Keratinocyte (primary cell): Measurements from ENCODE around the gene CELF5. TPM values are rescaled to one million over a fixed set of nuclear protein-coding genes. Genes with fewer than 3 reads are reported as not detected.
"Not testable (repeated sequence)": the region's sequence is repeated elsewhere in the genome, so short reads cannot be mapped to it uniquely, and the experiment has no call there.

Experiments used
- DNase-seq: peaks from one replicate; pipeline ENCODE4 v3.0.0-alpha.2; 2011; ENCODE audit warnings: low read depth, missing footprints, low spot score
- FAIRE-seq: peaks from 2 replicates; lab custom pipeline; 2011; peaks lifted over from hg19 to GRCh38; lab: Jason Lieb, UNC
- H2AFZ ChIP-seq: 2 replicates; pipeline ENCODE4 v1.6.0; 2012; ENCODE audit warnings: low read length, control low read depth, inconsistent platforms; ENCODE audit not compliant: control insufficient read depth
- H3K27ac ChIP-seq: 2 replicates; pipeline ENCODE4 v1.5.1; 2011; ENCODE audit warnings: low read length; ENCODE audit not compliant: control insufficient read depth, insufficient read depth
- H3K27me3 ChIP-seq: 3 replicates; pipeline ENCODE4 v1.6.0; 2011; ENCODE audit warnings: low read length; ENCODE audit not compliant: control insufficient read depth, insufficient read depth; ENCODE audit errors: extremely low read depth
- H3K36me3 ChIP-seq, 2 experiments: 2 replicates in 1 of 2; 3 replicates in 1 of 2; pipeline ENCODE4 v1.5.1; 2011; ENCODE audit warnings: low read length in 2 of 2, mild to moderate bottlenecking in 1 of 2; ENCODE audit not compliant: control insufficient read depth in 2 of 2, insufficient read depth in 2 of 2; ENCODE audit errors: extremely low read depth in 1 of 2
- H3K4me1 ChIP-seq: 3 replicates; pipeline ENCODE4 v1.5.1; 2011; ENCODE audit warnings: low read length; ENCODE audit not compliant: control insufficient read depth, insufficient read depth; ENCODE audit errors: extremely low read depth
- H3K4me2 ChIP-seq: 3 replicates; pipeline ENCODE4 v1.6.0; 2011; ENCODE audit warnings: low read depth, low read length; ENCODE audit not compliant: control insufficient read depth, insufficient read depth; ENCODE audit errors: extremely low read depth
- H3K4me3 ChIP-seq, 3 experiments: fragments of 200-600 bp in 1 of 3; sonication (generic) in 1 of 3; 2 replicates in 2 of 3; 3 replicates in 1 of 3; pipeline ENCODE4 v1.5.1; 2011 to 2016; ENCODE audit warnings: low read length in 3 of 3, mild to moderate bottlenecking in 3 of 3, control low read depth in 2 of 3, inconsistent platforms in 1 of 3, low read depth in 1 of 3, mixed read lengths in 1 of 3, mixed run types in 1 of 3, moderate library complexity in 1 of 3; ENCODE audit not compliant: control insufficient read depth in 2 of 3, insufficient read depth in 2 of 3; ENCODE audit errors: extremely low read depth in 1 of 3
- H3K79me2 ChIP-seq: 2 replicates; pipeline ENCODE4 v1.6.0; 2012; ENCODE audit warnings: low read length; ENCODE audit not compliant: control insufficient read depth, insufficient read depth
- H3K9ac ChIP-seq: 3 replicates; pipeline ENCODE4 v1.6.0; 2011; ENCODE audit warnings: low read length; ENCODE audit not compliant: control insufficient read depth, insufficient read depth; ENCODE audit errors: extremely low read depth
- H3K9me1 ChIP-seq: 3 replicates; pipeline ENCODE4 v1.6.0; 2011; ENCODE audit warnings: low read length; ENCODE audit not compliant: control insufficient read depth, insufficient read depth; ENCODE audit errors: extremely low read depth
- H3K9me3 ChIP-seq: 2 replicates; pipeline ENCODE4 v1.5.1; 2012; ENCODE audit warnings: low read depth, low read length; ENCODE audit not compliant: control insufficient read depth
- H4K20me1 ChIP-seq: 3 replicates; pipeline ENCODE4 v1.6.0; 2011; ENCODE audit warnings: low read length; ENCODE audit not compliant: control insufficient read depth, insufficient read depth; ENCODE audit errors: extremely low read depth
- EZH2 ChIP-seq: IDR thresholded peaks from one replicate; pipeline ENCODE4 v1.6.1; 2012; ENCODE audit warnings: inconsistent platforms, mild to moderate bottlenecking, low read length, moderate library complexity
- dilution Hi-C: fragments of 300-500 bp; cut with MboI; formaldehyde crosslinking; loops from one replicate; pipeline ENCODE4 v1.7.0; 2020; ENCODE audit warnings: low sequenced_read_pairs; ENCODE audit not compliant: extremely low pct_ligation_motif_present
- polyA plus RNA-seq, 5 experiments: library from polyadenylated mRNA; depleted of rRNA in 3 of 5; stranded (reverse) in 3 of 5; stranded (forward) in 1 of 5; unstranded in 1 of 5; fragments of >200 nt; gene quantifications; 1 replicate in 1 of 5; 2 replicates in 3 of 5; 3 replicates in 1 of 5; pipeline versions ENCODE4 v1.2.1 to v1.2.3, GENCODE V29; 2011 to 2012; ENCODE audit warnings: missing spikeins in 2 of 5, low read depth in 1 of 5, low replicate concordance in 1 of 5
- TF ChIP-seq, protein P1 (sequence below), 3 experiments: IDR thresholded peaks in 1 of 3; conservative IDR thresholded peaks in 1 of 3; optimal IDR thresholded peaks in 1 of 3; 2 replicates in 2 of 3; 3 replicates in 1 of 3; pipeline versions ENCODE3 to v1.5.1; 2011; ENCODE audit warnings: low read length in 3 of 3, mild to moderate bottlenecking in 3 of 3, moderate library complexity in 2 of 3, control low read depth in 1 of 3, inconsistent platforms in 1 of 3; ENCODE audit not compliant: insufficient read depth in 2 of 3; ENCODE audit errors: extremely low read depth in 1 of 3

The CELF5 gene
- polyA plus RNA-seq, 1 donor (not counting 4 experiments of a cell fraction or from before 2014, with no cell fraction given), result 0.04 TPM

DNA sequence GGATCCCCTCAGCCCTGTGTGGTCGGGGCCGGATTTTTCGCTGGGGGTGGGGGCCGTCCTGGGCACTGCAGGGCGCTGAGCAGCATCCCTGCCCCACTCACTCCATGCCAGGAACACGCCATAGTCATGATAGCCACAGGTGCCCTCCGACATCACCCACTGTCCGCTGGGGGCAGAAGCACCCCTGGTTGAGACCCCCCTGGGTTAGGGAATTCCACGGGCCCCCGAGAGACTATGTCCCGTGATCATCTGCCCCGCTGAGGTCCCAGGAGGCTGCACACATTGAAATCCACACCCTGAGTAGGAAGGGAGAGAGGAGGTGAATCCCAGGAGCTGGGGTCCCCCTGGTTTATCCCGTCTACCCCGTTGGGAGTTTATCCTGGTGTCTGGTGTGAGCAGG lies 22.6 kb upstream of the CELF5 start:
- Histone ChIP-seq H3K9ac (no peak overlapping the region), H3K27me3 (no peaks in the 10 kb centered on the region), H3K79me2 (no peaks in the 10 kb centered on the region), H3K9me3 (no peaks in the 10 kb centered on the region), H3K4me1 (no peaks in the 10 kb centered on the region), H4K20me1 (no peaks in the 10 kb centered on the region), H3K27ac (no peak overlapping the region), H3K9me1 (no peaks in the 10 kb centered on the region), H3K36me3 (peaks cover 17 to 19% of the 10 kb centered on the region in 2 experiments), H3K4me3 (no peak overlapping the region), H2AFZ (no peak overlapping the region), H3K4me2 (no peak overlapping the region)
- TF ChIP-seq, protein P1, sequence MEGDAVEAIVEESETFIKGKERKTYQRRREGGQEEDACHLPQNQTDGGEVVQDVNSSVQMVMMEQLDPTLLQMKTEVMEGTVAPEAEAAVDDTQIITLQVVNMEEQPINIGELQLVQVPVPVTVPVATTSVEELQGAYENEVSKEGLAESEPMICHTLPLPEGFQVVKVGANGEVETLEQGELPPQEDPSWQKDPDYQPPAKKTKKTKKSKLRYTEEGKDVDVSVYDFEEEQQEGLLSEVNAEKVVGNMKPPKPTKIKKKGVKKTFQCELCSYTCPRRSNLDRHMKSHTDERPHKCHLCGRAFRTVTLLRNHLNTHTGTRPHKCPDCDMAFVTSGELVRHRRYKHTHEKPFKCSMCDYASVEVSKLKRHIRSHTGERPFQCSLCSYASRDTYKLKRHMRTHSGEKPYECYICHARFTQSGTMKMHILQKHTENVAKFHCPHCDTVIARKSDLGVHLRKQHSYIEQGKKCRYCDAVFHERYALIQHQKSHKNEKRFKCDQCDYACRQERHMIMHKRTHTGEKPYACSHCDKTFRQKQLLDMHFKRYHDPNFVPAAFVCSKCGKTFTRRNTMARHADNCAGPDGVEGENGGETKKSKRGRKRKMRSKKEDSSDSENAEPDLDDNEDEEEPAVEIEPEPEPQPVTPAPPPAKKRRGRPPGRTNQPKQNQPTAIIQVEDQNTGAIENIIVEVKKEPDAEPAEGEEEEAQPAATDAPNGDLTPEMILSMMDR (optimal IDR thresholded peaks at IDR 0.05 in 1 of 3, IDR thresholded peaks at IDR 0.05 in 1 of 3, conservative IDR thresholded peaks at IDR 0.05 in 1 of 3; ENCODE audit: extremely low read depth in 1 of 3, insufficient read depth in 2 of 3, low read length in 3 of 3), result no peak
- TF ChIP-seq EZH2, result no peak
- FAIRE-seq (no peak), DNase-seq (no peak)
- dilution Hi-C loops, result no loop called here

DNA sequence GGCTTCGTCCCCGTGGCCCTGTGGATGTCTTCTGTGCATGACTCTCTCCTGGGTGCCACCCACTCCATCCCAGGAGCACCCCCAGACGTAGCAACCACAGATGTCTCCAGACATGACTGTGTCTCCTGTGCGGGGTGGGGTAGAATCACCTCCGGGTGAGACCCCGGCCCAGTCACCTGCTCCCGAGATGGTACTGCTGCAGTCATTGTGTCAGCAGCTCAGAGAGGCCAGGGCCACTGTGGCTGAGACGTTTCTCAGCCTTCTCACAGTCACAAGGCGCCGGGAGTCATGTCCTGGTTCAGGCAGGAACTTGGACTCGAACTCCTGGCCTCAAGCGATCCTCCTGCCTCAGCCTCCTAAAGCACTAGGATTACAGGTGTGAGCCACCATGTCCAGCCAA lies 22.1 kb upstream of the CELF5 start:
- Histone ChIP-seq H3K9me3 (no peaks in the 10 kb centered on the region), H3K27me3 (no peaks in the 10 kb centered on the region), H2AFZ (no peak overlapping the region), H4K20me1 (no peaks in the 10 kb centered on the region), H3K9ac (no peak overlapping the region), H3K9me1 (no peaks in the 10 kb centered on the region), H3K4me2 (no peak overlapping the region), H3K27ac (no peak overlapping the region), H3K4me1 (no peaks in the 10 kb centered on the region), H3K79me2 (no peaks in the 10 kb centered on the region), H3K4me3 (no peak overlapping the region), H3K36me3 (peaks cover 21 to 22% of the 10 kb centered on the region in 2 experiments)
- DNase-seq (no peak), FAIRE-seq (no peak)
- dilution Hi-C loops, result no loop called here
- no peak for TF ChIP-seq EZH2
- TF ChIP-seq, protein P1 (optimal IDR thresholded peaks at IDR 0.05 in 1 of 3, IDR thresholded peaks at IDR 0.05 in 1 of 3, conservative IDR thresholded peaks at IDR 0.05 in 1 of 3; ENCODE audit: extremely low read depth in 1 of 3, insufficient read depth in 2 of 3, low read length in 3 of 3), result no peak

DNA sequence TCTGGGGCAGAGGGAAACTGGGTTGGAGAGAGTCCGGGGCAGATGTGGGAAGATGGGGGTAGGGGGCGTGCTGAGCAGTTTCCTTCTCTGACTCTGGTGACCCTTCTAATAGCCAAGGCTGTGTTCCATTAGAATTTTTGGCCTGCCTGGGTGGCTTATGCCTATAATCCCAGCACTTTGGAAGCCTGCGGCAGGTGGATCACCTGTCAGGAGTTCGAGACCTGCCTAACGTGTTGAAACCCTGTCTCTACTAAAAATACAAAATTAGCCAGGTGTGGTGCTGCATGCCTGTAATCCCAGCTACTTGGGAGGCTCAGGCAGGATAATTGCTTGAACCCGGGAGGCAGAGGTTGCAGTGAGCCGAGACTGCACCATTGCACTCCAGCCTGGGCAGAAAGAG lies 21.6 kb upstream of the CELF5 start:
- H2AFZ ChIP-seq, H3K9ac ChIP-seq, H4K20me1 ChIP-seq, H3K9me3 ChIP-seq, H3K9me1 ChIP-seq, H3K4me1 ChIP-seq, dilution Hi-C loops, H3K79me2 ChIP-seq, DNase-seq, H3K4me3 ChIP-seq, H3K4me2 ChIP-seq, FAIRE-seq, H3K27me3 ChIP-seq, H3K27ac ChIP-seq: not testable (repeated sequence)
- peaks cover 22% of the 10 kb centered on the region in 2 experiments for H3K36me3 ChIP-seq
